Measurements from ENCODE around the gene CAMKV.

CAMKV gene

GRCh38 chr3:49896345-49896744 lies 26.6 kb upstream of the CAMKV start:
- no peak for DNase-seq (ENCODE audit: low read depth in 2 of 2)

DNA sequence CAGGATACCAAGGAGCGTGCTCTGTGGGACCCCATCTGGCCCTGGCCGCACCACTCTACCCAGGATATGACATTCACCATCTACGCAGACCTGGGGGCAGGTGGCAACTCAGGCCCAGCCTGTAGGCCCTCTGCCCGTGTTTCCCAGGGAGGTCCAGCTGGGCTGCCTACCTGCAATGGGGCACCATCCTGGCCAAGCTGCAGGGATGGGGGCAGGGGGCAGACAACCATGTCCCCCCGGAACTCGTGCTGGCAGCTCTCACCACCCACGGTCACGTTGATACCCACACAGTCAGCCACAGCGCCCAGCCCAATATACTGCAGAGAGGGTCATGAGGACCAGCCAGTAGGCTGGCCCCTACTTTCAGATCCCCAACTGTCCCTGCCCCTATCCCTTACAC lies 26.1 kb upstream of the CAMKV start:
- no peak for DNase-seq (ENCODE audit: low read depth in 2 of 2)

GRCh38 chr3:49889296-49889695 lies 19.6 kb upstream of the CAMKV start:
- no peak for DNase-seq (ENCODE audit: low read depth in 2 of 2)

- no peak for DNase-seq (ENCODE audit: low read depth in 2 of 2)
Observed at GRCh38 chr3:49886922-49887265, 17.2 kb upstream of the CAMKV start.

DNA sequence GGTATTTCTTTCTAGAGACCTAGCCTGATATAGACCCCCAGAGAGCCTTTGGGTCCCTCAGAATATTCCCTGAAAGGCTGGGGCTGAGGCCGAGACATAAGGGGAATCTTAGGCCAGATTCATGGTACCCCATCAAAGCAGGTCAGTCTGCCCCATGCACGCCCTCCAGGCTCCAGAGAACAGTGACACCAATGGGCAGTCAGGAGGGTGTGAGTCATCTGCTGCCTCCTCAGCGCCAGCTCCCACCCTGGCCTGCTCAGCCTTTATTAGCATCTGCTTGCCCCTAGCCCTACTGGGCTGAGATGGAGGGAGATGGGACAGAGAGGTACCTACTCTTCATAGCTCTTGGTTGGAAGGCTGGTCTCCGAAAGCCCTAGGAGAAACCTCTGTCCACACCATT lies 14.3 kb upstream of the CAMKV start:
- no peak for DNase-seq (ENCODE audit: low read depth in 2 of 2)

DNA sequence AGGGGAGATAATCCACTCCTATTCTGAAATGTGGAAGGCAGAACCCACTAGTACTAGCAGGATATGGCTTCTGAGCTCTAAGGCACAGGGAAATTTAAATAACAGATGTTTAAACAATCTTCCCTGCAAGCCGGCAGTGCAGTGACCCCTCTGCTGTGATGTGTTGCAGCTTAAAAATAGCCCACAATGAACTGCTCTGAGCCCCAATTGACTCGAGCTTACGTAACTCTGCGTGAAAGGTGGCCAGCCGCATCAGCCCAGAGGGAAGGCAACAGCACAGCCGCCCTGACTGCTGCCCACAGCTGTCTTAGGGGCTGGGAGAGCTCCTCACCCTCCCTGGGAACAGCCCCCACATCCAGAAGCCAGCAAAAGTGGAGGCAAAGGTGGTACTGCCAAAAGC lies 12.5 kb upstream of the CAMKV start:
- DNase-seq (ENCODE audit: low read depth in 2 of 2): no peak

DNA sequence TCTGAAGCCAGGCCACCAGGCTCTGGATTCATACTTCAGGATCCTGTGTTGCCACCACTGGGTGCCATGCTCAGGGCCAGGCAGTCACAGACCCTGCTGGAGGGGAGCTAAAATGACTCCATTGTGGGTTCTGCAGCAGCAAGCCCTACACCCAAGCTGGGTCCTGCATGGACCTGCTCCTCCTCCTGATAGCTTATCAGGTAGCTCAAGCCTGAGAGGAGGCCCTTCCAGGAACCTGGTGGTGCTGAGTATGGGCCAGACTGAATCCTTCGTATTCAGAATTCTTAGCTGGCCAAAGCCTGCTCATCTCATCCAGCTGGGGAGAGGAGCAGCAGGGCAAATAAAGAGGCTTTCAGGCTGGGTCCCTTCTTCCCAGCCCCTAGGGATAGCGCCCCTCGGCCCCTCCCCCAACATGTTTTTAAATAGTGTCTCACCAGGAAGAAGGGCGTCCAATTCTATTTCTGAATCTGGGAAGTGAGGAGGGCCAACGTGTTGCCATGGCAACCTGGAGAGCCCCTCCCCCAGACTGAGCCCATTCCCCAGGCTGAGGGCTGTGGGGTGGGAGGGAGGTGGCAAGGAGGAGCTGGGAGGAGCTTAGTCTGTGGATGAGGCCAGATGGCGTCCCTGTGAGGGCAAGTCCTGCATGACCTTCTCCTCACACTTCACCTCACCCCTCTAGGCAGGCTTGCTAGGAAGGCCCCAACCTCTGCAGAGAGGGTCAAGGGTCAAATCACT lies 11.0 kb upstream of the CAMKV start:
- no peak for DNase-seq (ENCODE audit: low read depth in 2 of 2)

DNA sequence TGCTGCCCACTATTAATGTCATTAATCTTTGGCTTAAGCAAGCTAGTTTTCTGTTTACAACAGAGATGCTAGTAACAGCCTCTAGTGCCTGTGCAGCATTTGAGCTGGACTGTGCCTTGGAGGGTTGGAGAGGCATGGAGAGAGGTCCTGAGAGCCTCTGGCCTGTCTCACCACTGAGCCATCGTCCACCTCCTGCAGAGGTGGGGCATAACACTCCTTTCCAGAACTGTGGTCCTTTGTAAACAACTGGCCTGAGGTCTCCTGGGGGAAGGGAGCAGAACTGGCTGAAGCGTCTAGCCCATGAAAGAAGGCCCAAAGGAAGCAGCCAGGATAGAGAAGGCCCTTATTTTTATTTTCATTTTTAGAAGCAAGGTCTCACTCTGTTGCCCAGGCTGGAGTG lies 10.0 kb upstream of the CAMKV start:
- no peak for DNase-seq (ENCODE audit: low read depth in 2 of 2)

- DNase-seq (ENCODE audit: low read depth in 2 of 2): no peak
Observed at GRCh38 chr3:49878686-49879085, 9.0 kb upstream of the CAMKV start.

- no peak for DNase-seq (ENCODE audit: low read depth in 2 of 2)
Observed at GRCh38 chr3:49877716-49878115, 8.0 kb upstream of the CAMKV start.

DNA sequence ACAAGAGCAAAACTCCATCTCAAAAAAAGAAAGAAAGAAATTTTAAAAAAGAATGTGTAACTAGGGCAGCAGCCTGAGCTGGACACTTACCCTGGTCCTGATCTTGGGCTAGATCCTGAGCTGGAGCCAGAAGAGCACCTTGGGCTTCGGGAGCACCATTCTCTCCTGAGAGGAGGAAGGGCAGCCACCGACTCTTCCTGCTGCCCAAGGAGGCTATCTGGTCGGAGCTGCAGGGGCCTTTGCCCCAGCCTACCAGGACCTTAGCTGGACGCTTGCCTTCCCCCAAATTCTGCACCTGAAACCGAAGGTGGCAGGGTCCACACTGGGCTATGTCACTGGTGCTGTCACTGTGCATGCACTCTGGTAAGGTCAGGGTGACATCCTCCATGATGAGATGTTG lies 6.9 kb upstream of the CAMKV start:
- DNase-seq (ENCODE audit: low read depth in 2 of 2): no peak

GRCh38 chr3:49873623-49874022 lies 3.9 kb upstream of the CAMKV start:
- no peak for DNase-seq (ENCODE audit: low read depth in 2 of 2)

DNA sequence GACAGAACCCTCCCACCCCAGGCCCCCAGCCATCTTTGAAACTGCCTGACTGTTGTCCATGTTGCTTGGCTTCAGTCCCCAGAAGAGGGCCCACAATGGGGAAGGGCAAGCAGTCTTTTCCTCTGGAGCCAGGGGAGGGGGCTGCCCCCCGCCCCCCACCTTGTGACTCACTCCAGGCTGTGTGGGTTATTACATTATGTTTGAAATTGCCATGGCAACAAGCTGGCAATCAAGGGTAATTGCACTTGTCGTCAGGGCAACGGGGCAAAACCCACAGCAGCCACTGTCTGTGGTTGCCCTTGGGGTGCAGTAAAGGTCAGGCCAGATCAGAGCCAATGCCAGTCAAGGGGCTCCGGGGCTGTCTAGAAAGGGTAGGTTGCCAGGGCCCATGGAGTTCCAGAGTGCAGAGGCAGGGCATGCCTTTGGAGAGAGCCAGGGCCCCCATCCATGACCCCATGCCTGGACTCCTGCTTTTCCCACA lies 3.1 kb upstream of the CAMKV start:
- DNase-seq (ENCODE audit: low read depth in 2 of 2): no peak

- no peak for DNase-seq (ENCODE audit: low read depth in 2 of 2)
Observed at GRCh38 chr3:49871531-49872153, 1.9 kb upstream of the CAMKV start.

DNA sequence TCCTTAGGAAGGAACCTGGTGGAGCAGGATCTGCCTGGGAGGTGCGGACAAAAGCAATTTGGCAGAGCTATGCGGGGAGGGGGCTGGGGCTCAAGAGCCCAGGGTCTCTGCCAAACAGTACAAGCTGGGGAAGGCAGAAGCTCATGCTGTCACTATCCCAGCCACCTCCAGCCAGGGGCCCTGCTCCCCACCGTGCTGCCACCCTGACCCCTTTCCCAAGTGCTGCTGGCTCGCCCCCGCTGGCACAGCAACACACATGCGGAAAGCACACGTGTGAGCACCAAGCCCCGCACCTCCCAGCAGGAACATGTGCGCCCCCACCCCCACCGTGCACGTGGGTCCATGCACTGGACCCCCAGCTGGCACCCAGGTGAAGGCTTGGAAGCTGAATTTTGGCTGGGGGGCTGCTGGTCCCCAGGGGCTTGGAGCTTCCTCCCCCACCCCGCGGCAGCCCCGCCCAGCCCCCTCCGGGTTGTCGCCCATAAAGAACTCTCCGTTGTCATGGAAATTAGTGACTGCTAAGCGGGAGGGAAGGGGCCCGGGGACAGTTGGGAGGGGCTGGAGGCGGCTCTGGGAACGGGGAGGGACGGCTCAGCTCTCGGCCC lies 742 bp downstream of the CAMKV start:
- DNase-seq (ENCODE audit: low read depth in 2 of 2): no peak

GRCh38 chr3:49867871-49868321 lies 1.8 kb downstream of the CAMKV start:
- DNase-seq (ENCODE audit: low read depth in 2 of 2): no peak

DNA sequence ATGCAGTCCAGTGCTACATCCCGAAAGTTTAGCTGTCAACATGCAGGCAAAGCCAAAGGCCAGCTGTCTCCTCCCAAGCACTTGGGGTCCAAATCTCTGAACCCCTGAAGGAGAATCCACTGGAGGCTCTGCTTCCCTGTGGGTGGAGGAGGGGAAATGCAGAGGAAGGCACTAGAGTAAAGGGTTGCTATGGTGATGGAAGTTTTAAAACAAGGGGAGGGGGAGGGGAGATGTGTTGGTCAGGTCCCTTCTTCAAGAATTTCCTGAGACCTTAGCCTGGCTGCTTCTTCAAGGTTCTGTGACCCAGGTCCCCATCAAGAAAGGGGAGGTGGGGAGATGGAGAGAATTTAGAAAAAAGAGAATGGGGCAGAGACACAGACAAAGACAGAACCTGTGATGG lies 2.3 kb downstream of the CAMKV start:
- no peak for DNase-seq (ENCODE audit: low read depth in 2 of 2)

DNA sequence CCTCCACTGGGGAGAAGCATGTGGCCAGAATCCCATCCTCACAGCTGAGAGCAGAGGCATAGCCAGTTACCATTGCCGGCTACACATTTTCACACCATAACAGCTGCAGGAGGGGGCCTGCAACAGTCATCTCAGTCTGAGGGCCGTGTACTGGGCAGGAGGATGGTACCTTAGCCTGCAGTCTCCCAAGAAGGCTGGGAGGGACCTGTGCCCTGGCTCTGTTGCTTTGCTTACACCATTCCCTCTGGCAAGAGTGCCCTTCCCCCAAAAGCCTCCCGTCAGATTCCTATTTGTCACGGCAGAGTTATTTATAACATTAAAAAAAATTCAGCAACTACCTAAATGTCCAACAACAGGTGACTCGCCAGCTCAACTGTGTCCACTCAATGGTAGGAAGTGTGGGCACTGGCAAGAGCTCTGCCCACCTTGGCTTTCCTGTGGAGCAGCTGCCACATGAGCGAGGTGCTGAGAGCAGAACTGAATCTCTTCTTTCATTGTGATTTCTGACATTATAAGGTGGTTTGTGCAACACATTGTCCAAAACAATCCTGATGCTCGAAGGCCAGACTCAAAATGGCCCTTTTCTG lies 4.4 kb downstream of the CAMKV start:
- no peak for DNase-seq (ENCODE audit: low read depth in 2 of 2)

- no peak for DNase-seq (ENCODE audit: low read depth in 2 of 2)
Observed at GRCh38 chr3:49864505-49864904, 5.2 kb downstream of the CAMKV start.

DNA sequence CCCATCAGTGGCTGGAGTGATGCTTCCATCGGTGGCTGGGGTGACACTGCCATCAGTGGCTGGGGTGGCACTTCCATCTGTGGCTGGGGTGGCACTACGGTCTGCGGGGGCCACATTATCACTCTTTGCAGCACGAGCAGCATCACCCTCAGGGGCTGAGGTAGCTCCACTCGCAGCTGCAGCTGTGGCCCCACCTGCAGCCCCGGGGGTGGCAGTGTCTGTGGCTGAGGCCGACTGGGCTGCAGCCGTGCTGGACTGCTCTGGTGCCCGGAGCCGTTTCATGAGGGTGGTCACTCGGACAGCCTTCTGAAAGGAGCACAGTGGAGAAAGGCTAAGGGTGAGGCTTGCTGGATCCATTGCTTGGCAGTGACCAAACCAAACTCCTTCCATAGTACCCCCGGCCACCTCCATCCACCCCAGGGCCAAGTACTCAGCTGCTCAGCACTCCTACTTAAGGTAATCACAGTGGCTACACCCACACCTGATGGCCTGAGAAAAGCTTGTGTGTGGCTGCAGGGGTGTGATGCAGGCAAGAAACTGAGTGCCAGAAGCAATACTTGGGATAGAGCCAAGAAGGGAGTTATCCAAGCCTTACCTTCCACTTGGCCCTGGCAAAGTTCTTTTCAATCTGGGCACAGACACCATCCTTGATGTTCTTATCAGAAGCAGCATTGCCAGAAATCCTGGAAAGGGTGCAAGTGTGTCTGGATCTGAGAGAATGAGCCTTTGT lies 10.0 kb downstream of the CAMKV start:
- no peak for DNase-seq (ENCODE audit: low read depth in 2 of 2)

DNA sequence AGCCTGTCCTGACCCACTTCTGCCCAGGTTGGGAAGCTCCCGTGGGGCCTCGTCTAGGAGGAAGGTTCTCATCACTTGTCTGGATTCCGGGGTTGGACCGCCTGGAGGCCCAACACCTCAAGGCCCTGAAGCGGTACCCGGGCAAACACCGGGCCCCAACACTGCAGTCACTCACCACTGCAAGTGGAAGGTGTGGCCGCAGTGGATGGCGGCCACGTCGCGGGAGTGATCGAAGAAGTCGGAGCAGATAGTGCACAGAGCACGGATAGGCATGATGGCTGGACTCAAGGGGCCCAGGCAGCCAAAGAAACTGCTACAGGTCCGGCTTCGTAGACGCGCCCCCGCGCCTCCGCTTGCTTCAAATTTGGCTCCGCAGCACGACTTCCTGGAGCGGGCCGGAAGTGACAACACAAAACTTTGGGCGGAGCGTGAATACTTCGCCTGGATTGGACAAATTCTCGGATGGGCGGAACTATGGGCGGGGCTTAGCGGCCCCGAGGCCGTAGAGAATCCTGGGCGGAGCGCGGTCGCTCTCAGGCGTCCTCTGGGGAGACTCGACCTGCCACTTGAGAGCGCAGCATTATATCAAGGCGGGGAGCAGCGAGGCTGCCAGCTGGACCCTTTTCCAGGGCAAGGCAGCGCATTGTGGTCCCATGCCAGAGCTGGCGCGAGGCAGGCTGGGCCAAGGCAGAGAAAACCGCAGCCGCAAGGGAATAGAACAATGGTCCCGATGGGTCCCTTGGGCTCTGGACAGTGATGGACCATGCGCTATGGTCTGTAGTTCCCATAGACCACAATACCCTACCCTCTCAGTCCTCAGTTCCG lies 13.3 kb downstream of the CAMKV start, which contains the start of gene TRAIP:
Gene TRAIP, minus strand, starts transcription at position 384 of the 825 bp plus-strand sequence. Its CDS starts 111 bp downstream, at position 273.
- DNase-seq (ENCODE audit: low read depth in 2 of 2): peak; percentile 83 to 88
